ENCODE data around the gene CCL16.
A peak's percentile ranks its signal among the peaks of the same experiment; 100 is the strongest.
"Not testable (repeated sequence)": the region's sequence is repeated elsewhere in the genome, so short reads cannot be mapped to it uniquely, and the experiment has no call there.

CCL16 gene

DNA sequence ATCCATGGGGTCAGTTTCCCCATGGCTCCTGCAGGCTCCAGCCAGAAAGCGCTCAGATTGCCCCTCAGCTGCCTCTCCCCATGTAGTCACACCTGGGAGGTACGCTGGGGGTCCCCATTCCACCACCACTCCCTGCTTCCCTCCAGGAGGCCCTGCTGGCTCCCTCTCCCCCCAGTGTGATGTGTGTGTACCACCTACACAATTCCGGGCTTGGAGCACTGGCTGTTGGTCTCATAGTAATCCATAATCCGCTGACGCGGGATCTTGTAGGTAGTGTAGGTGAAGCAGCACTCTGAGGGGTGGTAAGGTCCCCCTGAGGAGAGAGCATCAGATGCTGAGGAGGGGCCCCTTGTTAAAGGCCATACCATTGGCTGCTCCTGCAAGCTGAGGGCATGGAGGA is 2.8 kb upstream of the CCL16 start:
- no peak for DNase-seq

GRCh38 chr17:35982409-35983191 is 1.3 kb upstream of the CCL16 start:
- no peak for DNase-seq

GRCh38 chr17:35981908-35982330 is 622 bp upstream of the CCL16 start:
- DNase-seq: peak; percentile 51

DNA sequence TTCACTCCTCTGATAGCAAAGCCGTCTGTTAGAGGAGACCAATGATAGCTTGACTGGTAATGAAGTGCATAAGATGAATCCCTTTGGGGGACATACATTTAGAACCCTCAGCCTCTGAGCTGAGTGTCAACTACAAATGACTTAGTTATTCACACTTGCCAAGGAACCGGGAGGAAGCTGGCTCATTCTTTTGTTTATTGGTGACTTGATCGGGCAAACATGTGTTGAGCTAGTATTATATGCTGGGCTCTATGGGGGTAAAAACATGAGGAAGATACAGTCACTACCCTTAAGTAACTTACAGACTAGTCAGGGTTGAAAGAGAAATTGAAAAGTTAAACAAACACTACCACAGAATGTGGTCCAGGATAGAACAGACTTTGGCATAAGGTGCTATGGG is 3.0 kb downstream of the CCL16 start:
- DNase-seq: no peak

- no peak for DNase-seq
Measured at GRCh38 chr17:35977509-35977908, 3.8 kb downstream of the CCL16 start.

GRCh38 chr17:35973333-35974260 is 7.7 kb downstream of the CCL16 start:
- no peak for DNase-seq

DNA sequence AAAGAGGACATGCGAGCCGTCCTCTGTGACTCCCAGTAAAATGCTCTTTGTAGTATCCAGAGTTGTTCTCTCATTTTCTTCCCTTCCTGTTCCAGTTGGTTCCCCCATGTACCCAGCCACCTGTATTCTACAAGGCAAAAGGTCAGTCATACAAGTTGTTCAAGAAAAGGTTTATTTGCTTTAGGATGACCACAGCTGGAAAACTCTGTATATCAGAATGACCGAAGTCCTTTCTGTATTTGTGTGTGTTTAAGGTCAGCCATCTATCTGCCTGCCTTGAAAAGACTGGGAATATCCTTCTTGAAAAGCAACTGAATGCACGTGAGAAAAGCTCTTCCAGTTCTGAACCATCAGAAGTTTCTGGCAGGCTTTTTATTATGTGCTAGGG is 8.4 kb downstream of the CCL16 start:
- DNase-seq: no peak

DNA sequence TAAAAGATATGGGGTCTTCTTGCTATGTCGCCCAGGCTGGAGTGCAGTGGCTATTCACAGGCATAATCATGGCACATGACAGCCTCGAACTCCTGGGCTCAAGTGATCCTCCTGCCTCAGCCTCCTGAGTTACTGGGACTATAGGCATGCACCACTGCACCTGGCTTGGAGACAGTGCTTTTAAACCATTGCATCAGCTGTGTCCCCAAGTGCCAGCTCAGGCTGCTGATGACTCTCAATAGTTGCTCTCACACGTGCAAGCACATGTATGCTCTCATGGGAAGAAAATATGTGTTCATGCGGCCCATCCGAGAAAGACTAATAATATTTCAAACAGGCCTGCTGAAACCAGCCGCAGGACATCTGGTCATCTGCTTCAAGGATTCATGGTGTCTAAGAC is 8.8 kb downstream of the CCL16 start:
- no peak for DNase-seq

DNA sequence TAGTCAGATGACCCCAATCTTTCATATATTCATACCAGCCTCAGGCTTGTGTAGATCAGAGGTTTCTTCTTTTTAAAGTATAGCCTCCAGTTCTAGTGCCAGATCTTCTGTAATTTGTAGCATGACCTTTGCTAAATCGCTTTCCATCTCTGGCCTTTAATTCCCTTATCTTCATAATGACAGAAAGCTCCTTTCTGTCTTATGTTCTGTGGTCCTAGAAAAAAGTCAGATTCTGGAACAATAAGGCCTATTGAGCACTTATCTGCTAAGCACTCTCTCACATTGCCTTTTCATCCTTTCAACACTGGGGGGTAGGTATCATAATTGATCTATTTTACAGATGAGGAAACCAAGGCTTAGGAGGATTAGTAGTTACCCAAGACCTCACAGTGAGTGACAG is 9.2 kb downstream of the CCL16 start:
- DNase-seq: no peak

- DNase-seq: peak; percentile 94
Measured at GRCh38 chr17:35969558-35970380, 11.5 kb downstream of the CCL16 start.

DNA sequence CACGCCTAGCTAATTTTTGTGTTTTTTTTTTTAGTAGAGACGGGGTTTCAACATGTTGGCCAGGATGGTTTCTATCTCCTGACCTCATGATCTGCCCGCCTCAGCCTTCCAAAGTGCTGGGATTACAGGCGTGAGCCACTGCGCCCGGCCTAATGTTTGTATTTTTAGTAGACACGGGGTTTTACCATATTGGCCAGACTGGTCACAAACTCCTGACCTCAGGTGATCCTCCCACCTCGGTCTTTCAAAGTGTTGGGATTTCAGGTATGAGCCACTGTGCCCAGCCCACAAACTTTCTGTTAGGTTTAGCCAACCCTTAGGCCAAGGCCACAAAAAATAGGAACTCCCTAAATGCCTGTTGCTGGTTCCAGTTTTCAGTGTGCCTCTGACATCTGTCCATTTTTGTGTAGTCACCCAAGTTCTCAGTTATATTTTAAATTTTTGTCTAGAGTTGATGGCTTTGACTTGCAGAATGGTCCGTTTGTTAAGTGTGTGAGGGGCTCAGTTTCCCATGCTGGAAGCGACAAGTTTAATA is 12.7 kb downstream of the CCL16 start:
- DNase-seq: no peak

DNA sequence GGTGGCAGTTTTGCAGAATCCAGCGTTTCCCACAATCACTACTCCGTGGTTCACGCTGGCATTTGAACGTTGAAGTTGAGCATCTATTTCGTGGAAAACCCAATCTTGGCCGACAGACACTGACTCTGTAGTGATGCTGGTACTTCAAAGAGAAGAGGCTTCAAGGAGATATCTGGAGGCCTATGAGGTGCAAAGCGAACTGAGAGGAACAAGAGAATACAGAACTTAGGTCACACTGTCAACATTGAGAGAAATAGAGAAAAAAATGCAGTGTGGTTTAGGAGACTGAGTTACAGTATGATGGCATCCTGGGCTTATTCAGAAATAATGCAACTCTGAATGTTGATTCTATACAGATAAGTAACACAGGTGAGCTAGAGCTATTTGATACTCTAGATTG is 16.0 kb downstream of the CCL16 start:
- no peak for DNase-seq

- no peak for DNase-seq
Measured at GRCh38 chr17:35963663-35964062, 17.6 kb downstream of the CCL16 start.

DNA sequence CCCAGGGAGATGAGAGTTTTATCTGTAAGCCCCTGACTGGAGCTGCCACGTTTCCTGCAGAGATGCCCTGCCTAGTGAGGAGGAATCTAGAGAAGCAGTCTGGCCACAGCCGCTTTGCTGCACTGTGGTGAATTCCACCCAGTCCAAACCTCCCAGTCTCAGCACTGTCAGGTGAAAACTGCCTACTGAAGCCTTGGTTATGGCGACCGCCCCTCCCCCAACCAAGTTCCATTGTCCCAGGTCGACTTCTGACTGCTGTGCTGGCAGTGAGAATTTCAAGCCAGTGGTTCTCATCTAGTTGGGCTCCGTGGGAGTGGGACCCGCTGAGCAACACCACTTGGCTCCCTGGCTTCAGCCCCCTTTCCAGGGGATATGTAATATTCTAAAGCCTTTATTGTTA is 27.6 kb downstream of the CCL16 start:
- no peak for DNase-seq

GRCh38 chr17:35949401-35949800 is 31.9 kb downstream of the CCL16 start:
- DNase-seq: no peak

DNA sequence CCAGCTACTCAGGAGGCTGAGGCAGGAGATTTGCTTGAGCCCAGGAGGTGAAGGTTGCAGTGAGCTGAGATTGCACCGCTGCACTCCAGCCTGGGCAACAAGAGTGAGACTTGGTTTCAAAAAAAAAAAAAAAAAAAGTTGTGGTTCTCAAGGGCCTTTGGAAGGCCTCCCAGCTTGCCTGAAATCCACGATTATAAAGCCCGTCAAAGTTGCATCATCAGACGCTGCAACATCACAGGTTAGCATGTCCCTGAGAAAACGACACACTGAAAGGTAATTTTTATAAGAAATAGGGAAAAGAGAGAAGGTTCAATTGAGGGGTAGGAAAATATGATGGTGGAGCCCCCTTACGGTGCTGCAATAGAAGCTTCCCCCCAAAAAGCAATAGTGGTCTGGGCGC is 33.2 kb downstream of the CCL16 start:
- DNase-seq: no peak

DNA sequence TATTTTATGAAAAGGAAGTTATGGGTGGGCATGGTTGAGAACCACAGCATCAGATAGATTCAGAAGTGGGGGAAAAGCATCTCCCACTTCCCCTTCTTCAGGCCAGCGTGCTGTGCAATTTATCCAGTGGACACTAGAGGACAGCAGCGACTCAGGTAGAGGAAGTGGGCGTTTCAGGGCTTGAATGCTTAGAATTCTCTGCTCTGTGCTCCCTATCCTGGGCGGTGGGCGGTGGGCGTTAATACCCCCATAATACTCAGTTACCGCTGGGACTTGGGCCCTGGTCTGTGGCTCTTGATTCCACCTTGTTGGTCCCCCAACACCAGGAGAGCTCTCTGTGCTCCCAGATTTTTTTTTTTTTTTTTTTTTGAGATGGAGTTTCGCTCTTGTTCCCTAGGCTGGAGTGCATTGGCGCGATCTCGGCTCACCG is 34.1 kb downstream of the CCL16 start:
- peak; percentile 82 for DNase-seq

DNA sequence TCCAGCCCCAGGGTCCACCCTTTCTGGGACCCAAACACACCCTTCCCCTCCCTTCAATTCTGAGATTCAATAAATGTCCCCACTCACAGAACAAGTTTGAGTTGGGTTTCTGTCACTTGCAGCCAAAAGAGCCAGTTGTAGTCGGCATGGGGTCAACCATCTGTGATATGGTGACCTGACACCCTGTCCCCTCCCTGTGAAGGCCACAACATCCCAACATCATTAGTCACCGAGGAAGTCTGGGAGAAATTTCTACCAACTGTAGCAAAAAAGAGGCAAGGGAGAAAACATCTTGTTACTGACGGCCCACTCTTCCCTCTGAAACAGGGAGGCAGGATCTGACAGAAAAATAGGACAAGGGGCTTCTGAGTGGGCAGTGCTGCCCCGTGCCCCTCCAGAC is 37.1 kb downstream of the CCL16 start:
- no peak for DNase-seq

- DNase-seq: no peak
Measured at GRCh38 chr17:35943537-35943936, 37.8 kb downstream of the CCL16 start, which contains the start of gene LYZL6. LYZL6 (minus strand) TSS chr17:35943713; CDS start chr17:35939356, 4,357 bp downstream.

DNA sequence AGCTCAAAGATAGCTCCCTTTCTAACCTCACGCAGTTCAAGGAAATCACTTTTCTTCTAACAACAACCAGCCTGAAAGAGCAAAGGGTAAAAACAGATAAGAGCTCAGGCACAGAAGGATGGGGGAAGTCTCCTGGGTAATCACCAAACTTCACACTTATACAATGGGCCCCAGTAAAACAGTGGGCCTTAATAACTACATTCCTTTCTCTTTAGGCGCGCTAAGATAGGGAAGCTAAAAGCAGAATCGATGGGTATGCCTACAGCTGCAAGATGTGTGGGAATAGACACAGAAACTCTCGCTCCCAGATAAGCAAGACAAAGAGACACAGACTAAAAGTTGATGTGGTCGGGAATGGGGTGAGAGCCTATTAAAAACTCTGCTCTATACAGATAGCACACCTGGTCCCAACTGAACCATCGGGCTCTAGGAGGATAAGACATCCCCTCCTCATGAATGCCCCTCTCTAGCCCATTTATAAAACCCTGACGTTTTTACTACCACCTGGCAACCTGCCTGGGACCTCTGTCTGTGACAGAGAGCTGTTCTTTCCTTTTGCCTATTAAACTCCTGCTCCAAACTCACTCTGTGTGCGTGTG is 38.6 kb downstream of the CCL16 start:
- no peak for DNase-seq

DNA sequence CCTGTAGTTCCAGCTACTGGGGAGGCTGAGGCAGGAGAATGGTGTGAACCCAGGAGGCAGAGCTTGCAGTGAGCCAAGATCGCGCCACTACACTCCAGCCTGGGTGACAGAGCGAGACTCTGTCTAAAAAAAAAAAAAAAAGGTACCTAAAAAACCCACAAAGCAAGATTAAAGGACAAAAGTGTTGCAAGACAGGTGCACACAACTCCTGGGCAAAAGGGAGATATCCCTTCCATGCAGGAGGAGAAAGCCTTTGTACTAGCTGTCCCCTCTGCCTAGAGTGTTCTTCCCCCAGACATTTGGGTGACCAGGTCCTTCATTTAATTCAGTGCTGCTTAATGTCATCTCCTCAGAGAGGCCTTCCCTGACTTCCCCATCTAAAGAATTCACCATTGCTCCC is 42.8 kb downstream of the CCL16 start:
- not testable (repeated sequence) for DNase-seq

GRCh38 chr17:35936063-35936462 is 45.2 kb downstream of the CCL16 start:
- DNase-seq: peak; percentile 32

All from NCI-H82 (cell line).